Activated B cell treated with CpG ODN at 0.5 μM for 24 hours (primary cell): ENCODE data around the gene PDE1C. TPM values are rescaled to one million over a fixed set of nuclear protein-coding genes. Genes with fewer than 3 reads are reported as not detected.

Experiments
- ATAC-seq: fragments of 200-7000 bp; cut with Tn5 transposase; one replicate; pipeline ENCODE4 v1.10.0; 2021; ENCODE audit warnings: low read depth, mild to moderate bottlenecking, moderate library complexity
- CTCF ChIA-PET: fragments of 350-600 bp; sonication (Branson Sonifier 250); formaldehyde crosslinking; loops from one replicate; lab custom pipeline; 2021; ENCODE audit warnings: antibody characterized with exemption; lab: Charles Lee
- POLR2A ChIA-PET: fragments of 350-600 bp; sonication (Branson Sonifier 250); formaldehyde crosslinking; loops from one replicate; lab custom pipeline; 2021; ENCODE audit warnings: antibody characterized with exemption; lab: Charles Lee
- DNase-seq: peaks from one replicate; pipeline ENCODE4 v3.0.0; 2022
- H3K27ac Mint-ChIP-seq: one replicate; pipeline ENCODE4 v1.8.0; 2020; ENCODE audit warnings: mixed read lengths
- H3K27me3 Mint-ChIP-seq: one replicate; pipeline ENCODE4 v1.8.0; 2021; ENCODE audit warnings: mixed read lengths
- H3K36me3 Mint-ChIP-seq: one replicate; pipeline ENCODE4 v1.8.0; 2021; ENCODE audit warnings: low read depth, mixed read lengths
- H3K4me1 Mint-ChIP-seq: one replicate; pipeline ENCODE4 v1.8.0; 2021; ENCODE audit warnings: mixed read lengths
- H3K4me3 Mint-ChIP-seq: one replicate; pipeline ENCODE4 v1.8.0; 2020; ENCODE audit warnings: mild to moderate bottlenecking, mixed read lengths
- H3K9me3 Mint-ChIP-seq: one replicate; pipeline ENCODE4 v1.8.0; 2020; ENCODE audit warnings: mixed read lengths
- intact Hi-C: fragments of 100-400 bp; cut with micrococcal nuclease; formaldehyde crosslinking; loops from one replicate; pipeline ENCODE4 v1.15.1; 2024
- total RNA-seq: library from RNA; stranded (reverse); gene quantifications from 2 replicates; pipeline ENCODE4 v1.2.3, GENCODE V29; 2022
- TF ChIP-seq, protein P1 (sequence below): fragments of 200-600 bp; IDR thresholded peaks from one replicate; pipeline ENCODE4 v1.8.0; 2022; ENCODE audit warnings: antibody characterized with exemption, mild to moderate bottlenecking

PDE1C gene
- total RNA-seq, 1 donor from 2014 or later: not detected

DNA sequence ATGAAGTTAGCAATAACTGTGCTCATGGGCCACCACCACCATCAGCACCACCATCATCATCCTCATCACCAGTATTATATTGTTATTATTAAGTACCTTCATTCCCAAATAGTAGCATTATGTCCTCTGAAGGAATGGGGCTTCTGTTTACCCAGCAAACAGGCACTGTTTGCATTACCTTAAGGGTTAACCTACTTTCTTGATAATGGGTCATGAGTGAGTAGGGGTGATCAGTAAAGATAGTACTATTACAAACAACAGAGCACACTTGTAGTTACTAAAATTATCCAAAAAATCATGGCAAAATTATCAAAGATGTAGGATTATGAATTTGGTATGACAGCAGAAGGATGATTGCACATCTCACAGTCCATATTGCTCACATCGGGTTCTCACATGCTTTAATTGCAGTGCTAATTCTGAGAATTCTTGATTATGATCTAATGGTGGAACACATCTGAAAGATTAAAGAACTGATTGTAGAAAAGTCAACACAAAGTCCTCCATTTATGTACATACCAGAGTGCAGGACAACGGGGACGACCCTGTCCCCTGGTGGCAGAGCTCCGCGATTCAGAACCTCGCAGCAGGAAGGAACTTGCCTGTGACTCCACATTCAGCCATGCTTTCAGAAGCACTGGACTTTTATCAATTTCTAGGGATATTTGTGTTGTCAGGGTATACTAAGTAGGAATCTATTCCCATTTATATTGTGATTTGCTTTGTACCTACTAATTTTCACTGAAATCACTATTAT is 31.0 kb downstream of the PDE1C start:
- H3K27ac Mint-ChIP-seq: no peak overlapping the region
- H3K4me3 Mint-ChIP-seq: no peak overlapping the region
- no peak for DNase-seq
- no peaks in the 10 kb centered on the region for H3K4me1 Mint-ChIP-seq
- no peak for ATAC-seq
- H3K27me3 Mint-ChIP-seq: no peaks in the 10 kb centered on the region
- POLR2A ChIA-PET: no interaction called here
- no peaks in the 10 kb centered on the region for H3K9me3 Mint-ChIP-seq
- no peaks in the 10 kb centered on the region for H3K36me3 Mint-ChIP-seq
- CTCF ChIA-PET: no interaction called here
- TF ChIP-seq, protein P1, sequence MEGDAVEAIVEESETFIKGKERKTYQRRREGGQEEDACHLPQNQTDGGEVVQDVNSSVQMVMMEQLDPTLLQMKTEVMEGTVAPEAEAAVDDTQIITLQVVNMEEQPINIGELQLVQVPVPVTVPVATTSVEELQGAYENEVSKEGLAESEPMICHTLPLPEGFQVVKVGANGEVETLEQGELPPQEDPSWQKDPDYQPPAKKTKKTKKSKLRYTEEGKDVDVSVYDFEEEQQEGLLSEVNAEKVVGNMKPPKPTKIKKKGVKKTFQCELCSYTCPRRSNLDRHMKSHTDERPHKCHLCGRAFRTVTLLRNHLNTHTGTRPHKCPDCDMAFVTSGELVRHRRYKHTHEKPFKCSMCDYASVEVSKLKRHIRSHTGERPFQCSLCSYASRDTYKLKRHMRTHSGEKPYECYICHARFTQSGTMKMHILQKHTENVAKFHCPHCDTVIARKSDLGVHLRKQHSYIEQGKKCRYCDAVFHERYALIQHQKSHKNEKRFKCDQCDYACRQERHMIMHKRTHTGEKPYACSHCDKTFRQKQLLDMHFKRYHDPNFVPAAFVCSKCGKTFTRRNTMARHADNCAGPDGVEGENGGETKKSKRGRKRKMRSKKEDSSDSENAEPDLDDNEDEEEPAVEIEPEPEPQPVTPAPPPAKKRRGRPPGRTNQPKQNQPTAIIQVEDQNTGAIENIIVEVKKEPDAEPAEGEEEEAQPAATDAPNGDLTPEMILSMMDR: no peak
- intact Hi-C loops: no loop called here

DNA sequence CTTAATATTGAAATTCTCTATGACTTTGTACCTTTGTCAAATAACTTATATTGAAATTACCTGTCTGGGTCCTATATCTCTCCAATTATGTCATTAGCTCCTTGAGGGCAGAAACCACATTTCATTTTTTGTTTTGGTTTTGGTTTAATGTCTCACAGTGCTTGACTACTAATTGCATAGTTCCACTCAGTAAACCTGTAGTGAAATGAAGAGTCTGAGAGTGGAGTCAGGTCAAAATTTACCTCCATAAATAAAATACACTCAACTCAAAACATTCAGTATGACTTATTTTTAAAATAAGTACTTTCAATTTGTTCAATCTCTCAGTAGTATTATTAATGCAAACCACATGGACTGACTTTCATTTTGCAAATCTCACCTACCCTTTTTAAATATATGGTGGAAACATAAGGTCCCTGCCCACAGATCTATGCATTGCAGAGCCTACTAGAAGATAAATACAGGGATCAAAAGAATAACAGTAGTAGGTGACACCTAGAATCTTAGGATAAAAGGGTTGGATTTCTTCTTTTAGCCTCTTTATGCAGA is 32.5 kb downstream of the PDE1C start:
- DNase-seq (no peak), ATAC-seq (no peak)
- POLR2A ChIA-PET: no interaction called here
- Mint-ChIP-seq H3K36me3 (no peaks in the 10 kb centered on the region), H3K9me3 (no peaks in the 10 kb centered on the region), H3K4me3 (no peak overlapping the region), H3K27me3 (no peaks in the 10 kb centered on the region), H3K27ac (no peak overlapping the region), H3K4me1 (no peaks in the 10 kb centered on the region)
- TF ChIP-seq, protein P1: no peak
- CTCF ChIA-PET: no interaction called here
- intact Hi-C loops: no loop called here

DNA sequence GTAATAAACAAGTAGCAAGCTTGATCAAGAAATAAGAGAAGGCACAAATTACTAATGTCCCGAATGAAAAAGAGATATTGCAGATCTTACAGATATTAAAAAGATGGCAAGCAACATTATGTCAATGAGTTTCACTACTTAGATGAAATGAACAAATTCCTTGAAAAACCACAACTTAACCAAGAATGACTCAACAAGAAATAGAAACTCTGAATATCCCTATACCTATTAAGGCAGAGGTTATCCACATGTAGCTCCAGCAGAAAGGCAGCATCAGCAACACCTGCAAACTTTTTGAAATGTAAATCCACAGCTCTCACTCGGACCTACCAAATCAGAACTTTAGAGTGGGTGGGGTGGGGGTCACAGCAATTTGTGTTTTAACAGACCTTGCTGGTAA is 33.6 kb downstream of the PDE1C start:
- POLR2A ChIA-PET: no interaction called here
- Mint-ChIP-seq H3K9me3 (peaks cover under 1% of the 10 kb centered on the region), H3K27ac (no peak overlapping the region), H3K36me3 (no peaks in the 10 kb centered on the region), H3K4me1 (no peaks in the 10 kb centered on the region), H3K4me3 (no peak overlapping the region), H3K27me3 (no peaks in the 10 kb centered on the region)
- CTCF ChIA-PET: no interaction called here
- intact Hi-C loops: no loop called here
- no peak for DNase-seq
- TF ChIP-seq, protein P1: no peak
- ATAC-seq: no peak

DNA sequence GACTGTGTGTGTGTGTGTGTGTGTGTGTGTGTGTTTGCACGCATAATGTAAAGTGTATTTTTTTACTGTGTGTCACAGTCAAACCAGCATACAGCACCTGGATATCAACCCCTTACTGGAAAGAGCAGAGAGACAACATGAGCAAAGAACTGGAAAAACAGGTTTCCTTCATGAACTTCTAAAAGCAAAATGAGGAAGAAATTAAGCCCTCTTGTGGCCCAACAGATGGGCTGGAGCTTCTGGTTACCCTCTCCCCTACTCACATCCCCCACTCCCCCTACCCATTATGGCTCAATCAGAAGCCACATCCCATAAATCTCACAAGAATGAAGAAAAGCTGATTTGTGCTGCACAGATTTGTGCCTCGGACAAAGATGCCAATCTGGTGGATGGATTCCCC is 36.2 kb downstream of the PDE1C start:
- CTCF ChIA-PET: no interaction called here
- H3K27me3 Mint-ChIP-seq: no peaks in the 10 kb centered on the region
- H3K4me1 Mint-ChIP-seq: no peaks in the 10 kb centered on the region
- H3K27ac Mint-ChIP-seq: no peak overlapping the region
- POLR2A ChIA-PET: no interaction called here
- no peaks in the 10 kb centered on the region for H3K36me3 Mint-ChIP-seq
- peaks cover 3% of the 10 kb centered on the region for H3K9me3 Mint-ChIP-seq
- ATAC-seq (no peak), DNase-seq (no peak)
- H3K4me3 Mint-ChIP-seq: no peak overlapping the region
- TF ChIP-seq, protein P1: no peak
- intact Hi-C loops: no loop called here

DNA sequence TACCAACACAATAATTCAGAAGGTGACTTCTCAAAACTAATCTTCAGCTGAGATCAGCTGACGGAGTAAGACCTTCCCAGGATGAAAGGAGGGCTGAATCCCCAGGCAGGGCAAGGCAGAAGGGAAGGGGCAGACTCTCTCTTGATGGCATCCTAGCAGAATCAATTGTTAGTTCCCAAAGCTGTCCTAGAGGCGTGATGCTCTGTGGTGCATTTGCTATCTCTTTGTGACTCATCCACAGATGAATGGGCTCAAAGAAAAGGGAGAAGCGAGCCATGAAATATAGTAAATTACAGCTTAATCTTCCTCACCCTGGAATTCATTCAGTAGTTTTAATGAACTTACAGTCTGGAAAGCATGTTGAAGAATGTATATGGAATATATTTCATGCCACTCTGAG is 37.2 kb downstream of the PDE1C start:
- Mint-ChIP-seq H3K4me1 (no peaks in the 10 kb centered on the region), H3K4me3 (no peak overlapping the region), H3K27ac (no peak overlapping the region), H3K9me3 (peaks cover 3% of the 10 kb centered on the region), H3K36me3 (no peaks in the 10 kb centered on the region), H3K27me3 (no peaks in the 10 kb centered on the region)
- ATAC-seq (no peak), DNase-seq (no peak)
- CTCF ChIA-PET: no interaction called here
- intact Hi-C loops: no loop called here
- POLR2A ChIA-PET: no interaction called here
- TF ChIP-seq, protein P1: no peak
